GM20000 (cell line): Measurements from ENCODE around the gene FHIT.

ENCODE experiments used
- DNase-seq: peaks from one replicate; pipeline ENCODE4 v3.0.0; 2012; ENCODE audit warnings: low spot score
- TF ChIP-seq, protein P1 (sequence below): IDR thresholded peaks from 2 replicates; pipeline ENCODE4 v1.5.1; 2012; ENCODE audit warnings: mild to moderate bottlenecking, control low read depth; ENCODE audit errors: extremely low read depth, missing control alignments

The FHIT gene

DNA sequence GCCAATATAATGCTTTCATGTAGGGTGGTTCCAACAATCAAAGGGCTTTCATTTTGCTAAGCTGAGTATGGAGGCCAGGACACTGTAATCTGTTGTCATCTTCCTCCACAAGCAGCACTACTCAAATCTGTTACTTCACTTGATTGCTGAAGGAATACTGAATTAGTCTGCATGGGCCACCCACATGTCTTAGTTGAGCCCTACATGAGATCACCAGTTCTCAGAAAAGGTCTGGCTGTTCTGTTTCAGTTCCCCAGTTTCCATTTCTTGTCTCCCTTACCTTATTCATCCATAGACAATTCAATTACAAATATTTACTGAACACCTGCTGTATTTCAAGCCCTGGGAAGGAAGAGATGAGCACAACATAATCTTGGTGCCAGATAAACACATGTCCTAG lies 119.2 kb downstream of the FHIT start:
- TF ChIP-seq, protein P1, sequence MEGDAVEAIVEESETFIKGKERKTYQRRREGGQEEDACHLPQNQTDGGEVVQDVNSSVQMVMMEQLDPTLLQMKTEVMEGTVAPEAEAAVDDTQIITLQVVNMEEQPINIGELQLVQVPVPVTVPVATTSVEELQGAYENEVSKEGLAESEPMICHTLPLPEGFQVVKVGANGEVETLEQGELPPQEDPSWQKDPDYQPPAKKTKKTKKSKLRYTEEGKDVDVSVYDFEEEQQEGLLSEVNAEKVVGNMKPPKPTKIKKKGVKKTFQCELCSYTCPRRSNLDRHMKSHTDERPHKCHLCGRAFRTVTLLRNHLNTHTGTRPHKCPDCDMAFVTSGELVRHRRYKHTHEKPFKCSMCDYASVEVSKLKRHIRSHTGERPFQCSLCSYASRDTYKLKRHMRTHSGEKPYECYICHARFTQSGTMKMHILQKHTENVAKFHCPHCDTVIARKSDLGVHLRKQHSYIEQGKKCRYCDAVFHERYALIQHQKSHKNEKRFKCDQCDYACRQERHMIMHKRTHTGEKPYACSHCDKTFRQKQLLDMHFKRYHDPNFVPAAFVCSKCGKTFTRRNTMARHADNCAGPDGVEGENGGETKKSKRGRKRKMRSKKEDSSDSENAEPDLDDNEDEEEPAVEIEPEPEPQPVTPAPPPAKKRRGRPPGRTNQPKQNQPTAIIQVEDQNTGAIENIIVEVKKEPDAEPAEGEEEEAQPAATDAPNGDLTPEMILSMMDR = no peak
- DNase-seq = peak; percentile 26

DNA sequence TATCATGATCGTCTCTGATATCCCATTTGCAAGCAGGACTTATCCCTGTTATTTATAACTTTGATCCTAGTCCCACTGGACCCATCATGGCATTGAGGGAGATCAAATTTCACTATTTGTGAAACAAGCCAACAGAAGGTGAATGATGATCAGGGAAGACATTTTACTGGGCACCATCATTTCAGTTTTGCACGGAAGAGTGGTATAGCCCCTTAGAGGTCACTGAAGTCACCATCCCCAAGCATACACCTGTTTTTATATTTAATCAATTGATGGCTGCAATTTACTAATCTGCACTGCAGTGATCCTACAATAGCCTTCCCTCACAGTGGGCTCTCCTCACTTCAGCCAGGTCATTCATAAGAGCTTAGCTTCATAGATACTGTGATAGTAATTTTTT lies 132.4 kb downstream of the FHIT start:
- TF ChIP-seq, protein P1 = no peak
- DNase-seq = no peak

DNA sequence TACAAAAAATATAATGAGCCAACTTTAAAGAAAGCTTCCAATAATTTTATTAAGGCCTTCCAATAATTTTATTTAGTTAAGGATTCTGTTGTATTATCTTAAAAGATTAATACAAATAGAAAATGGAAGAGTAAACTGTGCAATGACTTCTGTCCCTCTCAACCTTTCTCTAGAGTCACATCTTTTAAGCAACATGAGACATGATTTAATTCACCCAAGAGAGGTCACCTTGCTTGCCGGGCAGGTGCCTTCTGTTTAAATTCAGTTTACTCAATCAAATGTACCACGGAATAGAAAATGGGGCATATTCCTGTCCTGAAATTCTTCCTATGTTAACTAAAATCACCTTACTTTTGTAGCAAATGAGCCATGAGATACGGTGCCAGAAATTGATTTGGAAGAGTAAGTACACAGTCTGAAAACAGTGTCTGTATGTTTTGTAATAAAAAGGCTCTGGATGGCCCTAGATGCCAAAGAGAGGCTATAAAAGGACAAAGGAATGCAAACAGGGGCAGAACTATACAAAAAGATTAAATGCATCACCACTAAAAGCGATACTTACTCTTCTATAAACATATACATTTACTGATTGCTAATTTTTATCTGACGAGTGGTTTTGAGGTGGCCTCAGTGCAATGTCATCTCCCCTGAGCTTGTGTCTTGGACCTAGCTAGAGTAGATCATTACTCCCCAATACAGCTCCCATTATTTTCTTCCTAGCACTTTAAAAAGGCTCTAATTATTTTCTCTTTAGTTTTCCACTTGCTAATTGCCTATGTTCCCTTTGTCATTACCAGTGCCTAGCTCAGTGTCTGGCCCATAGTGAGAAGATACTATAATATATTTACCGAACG lies 134.0 kb downstream of the FHIT start:
- TF ChIP-seq, protein P1 = no peak
- DNase-seq = no peak

DNA sequence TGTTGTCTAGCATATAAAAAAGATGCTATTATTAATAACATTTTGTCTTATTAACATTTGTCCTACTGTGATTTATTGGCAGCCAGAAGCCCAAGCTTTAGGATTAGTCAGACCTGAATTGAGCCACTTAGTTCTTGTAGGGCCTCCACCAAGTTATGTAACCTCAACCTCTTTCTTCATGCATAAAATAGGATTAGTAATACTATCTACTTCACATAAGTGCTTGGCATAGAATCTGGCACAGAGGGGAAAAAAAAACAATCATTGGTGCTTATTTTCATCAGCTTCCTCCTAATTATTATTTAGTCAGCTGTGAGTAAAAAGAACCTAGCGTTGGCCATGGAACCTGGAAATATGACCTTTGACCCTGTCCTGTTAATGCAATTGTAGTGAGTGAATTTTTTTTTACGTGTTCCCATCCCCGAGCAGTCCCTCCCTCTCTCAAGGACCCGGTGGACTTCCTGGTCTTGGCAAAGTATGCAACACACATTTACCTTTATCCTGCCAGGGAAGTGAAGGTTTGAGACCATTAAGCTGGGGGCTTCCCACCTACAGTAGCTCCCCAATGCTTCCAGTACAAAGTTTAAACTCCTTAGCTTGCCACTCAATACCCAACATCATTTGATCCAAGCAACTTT lies 136.8 kb downstream of the FHIT start:
- no peak for DNase-seq

DNA sequence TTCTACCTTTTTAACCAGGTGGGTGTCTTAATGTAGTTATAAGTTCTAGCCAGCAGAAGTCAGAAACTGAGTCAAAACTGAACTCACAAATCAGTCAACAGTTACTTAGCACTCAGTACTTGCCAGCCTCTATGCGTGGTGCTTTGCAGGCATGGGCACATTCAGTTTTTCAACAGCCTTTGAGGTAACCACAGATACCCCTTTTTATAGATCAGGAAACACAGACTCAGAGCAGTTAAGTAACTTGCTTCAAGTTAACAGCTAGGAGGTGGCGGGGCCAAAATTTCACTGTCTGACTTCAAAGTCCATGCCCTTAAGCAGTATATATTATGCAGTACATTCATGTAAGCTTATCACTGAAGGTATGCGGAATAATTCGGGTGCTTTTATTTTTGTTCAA lies 139.4 kb downstream of the FHIT start:
- no peak for DNase-seq
- TF ChIP-seq, protein P1 = no peak

More for the DNA sequence above, 136.8 kb downstream of the FHIT start:
- TF ChIP-seq, protein P1 = no peak

DNA sequence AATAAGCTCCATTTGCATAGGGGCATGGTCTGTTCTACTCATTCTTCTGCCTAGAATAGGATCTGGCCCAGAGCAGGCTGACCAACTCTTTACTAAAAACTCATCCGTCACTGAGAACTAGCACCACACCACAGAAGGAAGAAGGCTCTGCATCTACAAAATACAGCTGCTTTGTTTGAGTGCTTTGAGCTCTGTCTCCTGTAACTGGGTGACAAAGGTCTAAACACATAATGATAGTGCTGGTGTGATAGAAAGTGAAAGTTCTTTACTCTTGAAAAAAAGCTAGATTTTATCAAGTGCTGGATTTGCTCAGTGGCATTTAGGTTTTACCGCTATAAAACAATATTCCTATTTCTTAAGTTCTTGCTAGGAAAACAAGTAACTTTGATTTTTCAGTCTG lies 140.7 kb downstream of the FHIT start:
- TF ChIP-seq, protein P1 = no peak

More for the DNA sequence above, 140.7 kb downstream of the FHIT start:
- DNase-seq = peak; percentile 32
